HG02970 (cell line): Measurements from ENCODE around the gene NUPR1.
"Not testable (repeated sequence)": the region's sequence is repeated elsewhere in the genome, so short reads cannot be mapped to it uniquely, and the experiment has no call there.

Experiments used
- ATAC-seq: cut with Tn5 transposase; IDR thresholded peaks from one replicate; pipeline ENCODE4 v1.9.1; 2021; ENCODE audit warnings: mild to moderate bottlenecking, moderate library complexity, moderate number of reproducible peaks; ENCODE audit not compliant: unreplicated experiment, low FRiP score

NUPR1 gene

GRCh38 chr16:28500476-28501180, 38.1 kb downstream of the NUPR1 start:
- not testable (repeated sequence) for ATAC-seq

GRCh38 chr16:28499854-28500253, 38.9 kb downstream of the NUPR1 start:
- no peak for ATAC-seq

DNA sequence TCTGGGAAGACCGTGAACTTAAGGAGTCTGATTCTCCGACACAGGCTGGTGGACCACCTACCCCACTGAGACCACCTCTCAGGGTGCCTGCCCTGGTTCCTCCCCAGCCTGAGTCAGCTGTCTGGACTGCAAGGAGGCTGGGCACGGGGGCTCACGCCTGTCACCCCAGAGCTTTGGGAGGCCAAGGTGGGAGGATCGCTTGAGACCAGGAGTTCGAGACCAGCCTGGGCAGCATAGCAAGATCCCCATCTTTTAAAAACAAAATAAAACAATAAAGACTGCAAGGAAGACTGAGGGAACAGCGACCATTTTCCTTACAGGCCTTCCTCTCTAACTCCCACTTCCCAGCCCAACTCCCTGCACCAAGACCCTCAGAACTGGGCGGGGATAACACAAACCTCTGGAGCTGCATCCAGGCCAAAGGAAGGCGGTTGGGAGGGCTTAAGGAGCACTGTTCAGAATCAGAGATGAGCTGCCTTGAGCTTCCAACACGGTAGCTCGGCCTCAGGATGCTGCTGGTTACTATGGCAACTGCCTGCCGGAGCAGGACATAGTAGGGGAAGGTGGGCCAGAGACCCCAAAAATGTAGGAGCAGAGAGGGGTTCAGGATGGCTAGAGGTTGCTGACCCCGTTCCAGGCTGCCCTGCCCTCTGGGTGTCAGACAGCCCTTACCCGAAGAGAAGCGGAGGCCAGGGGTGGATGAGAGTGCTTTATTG, 40.0 kb downstream of the NUPR1 start:
- no peak for ATAC-seq

DNA sequence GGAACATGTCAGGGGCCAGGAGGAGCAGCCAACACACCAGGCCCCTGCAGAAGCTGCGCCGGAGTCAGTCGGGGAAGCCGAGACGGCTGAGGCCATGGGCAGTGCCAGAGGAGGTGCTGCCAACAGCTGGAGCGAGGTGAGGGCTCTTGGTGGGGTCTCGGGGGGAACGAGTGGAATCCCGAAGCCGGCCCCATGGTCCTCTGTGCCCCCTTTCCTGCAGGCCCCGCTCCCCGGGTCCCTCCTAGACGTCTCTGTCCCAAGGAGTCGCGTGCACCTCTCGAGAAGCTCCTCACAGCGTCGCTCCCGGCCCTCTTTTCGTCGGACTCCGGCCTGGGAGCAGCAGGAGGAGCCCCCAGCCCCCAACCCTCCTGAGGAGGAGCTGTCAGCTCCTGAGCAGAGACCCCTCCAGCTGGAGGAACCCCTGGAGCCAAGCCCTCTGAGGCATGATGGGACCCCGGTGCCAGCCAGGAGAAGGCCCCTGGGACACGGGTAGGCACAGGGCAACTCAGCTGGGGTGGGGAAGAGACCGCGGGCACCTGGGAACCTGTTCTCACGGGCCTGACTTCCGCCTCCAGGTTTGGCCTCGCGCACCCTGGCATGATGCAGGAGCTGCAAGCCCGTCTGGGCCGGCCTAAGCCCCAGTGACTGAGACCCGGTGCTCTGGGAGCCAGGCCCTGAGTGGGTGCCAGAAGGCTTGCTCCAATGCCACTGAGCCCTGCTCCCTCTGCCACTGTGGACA, 40.7 kb downstream of the NUPR1 start:
- no peak for ATAC-seq

DNA sequence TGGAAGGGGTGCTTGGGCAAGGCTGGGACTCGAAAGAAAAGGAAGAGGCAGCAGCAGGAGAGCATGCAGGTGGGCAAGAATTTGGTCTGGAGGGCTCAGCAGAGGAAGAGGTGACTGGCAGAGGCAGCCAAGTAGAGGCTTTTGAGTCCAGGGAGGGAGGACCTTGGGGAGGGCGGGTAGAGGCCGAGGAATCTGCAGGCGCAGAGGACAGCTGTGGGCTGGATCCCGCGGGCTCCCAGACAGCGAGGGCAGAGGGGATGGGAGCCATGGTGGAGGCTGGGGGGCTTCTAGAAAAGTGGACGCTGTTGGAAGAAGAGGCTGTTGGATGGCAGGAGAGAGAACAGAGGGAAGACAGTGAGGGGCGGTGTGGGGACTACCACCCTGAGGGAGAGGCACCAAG, 41.4 kb downstream of the NUPR1 start:
- ATAC-seq, result no peak

DNA sequence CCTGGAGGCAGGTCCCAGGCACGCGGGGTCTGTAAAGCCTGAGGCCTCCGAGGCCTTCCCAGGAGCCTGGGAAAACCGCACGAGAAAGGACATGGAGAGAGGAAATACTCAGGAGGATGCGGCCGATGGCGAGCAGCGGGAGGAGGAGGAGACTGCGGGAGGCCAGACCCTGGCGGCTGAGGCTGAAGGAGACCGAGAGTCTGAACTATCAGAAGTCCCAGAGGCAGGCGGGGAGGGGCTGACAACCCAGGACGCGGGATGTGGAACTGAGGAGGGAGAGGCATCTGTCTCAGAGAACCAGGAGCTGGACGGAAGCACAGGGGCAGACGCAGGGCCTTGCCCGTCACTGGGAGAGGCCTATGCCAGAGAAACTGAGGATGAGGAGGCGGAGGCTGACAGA, 41.9 kb downstream of the NUPR1 start:
- ATAC-seq, result no peak

DNA sequence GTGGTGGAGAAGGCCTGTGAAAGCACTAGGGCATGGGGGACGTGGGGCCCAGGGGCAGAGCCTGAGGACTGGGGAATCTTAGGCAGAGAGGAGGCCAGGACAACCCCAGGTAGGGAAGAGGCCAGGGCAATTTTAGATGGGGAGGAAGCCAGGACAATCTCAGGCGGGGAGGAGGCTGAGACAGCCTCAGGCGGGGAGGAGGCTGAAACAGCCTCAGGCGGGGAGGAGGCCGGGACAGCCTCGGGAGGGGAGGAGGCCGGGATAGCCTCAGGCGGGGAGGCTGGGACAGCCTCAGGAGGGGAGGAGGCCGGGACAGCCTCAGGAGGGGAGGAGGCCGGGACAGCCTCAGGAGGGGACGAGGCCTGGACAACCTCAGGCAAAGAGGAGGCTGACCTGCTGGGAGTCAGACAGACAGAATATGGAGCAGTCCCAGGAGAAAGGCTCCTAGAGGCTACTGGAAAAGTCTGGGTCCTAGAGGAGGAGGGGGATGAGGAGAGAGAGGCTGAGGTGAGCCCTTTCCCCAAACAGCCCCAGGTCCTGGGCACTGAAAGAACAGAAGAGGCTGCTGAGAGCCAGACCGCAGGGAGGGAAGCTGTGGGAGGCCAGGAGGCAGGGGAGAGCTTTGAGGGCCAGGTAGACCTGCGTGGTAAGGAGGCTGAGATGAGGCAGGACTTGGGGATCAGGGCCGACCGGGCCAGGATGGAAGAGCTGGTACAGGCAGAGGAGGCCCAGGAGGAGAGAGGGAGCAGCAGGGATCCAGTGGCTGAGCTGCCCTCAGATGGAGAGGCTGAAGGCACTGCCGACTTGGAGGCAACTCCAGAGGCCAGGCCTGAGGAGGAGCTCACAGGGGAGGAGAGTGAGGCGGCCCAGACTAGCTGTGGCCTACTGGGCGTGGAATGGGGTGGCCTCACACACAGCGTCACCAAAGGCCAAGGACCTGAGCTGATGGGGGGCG, 42.7 kb downstream of the NUPR1 start:
- ATAC-seq, result no peak

DNA sequence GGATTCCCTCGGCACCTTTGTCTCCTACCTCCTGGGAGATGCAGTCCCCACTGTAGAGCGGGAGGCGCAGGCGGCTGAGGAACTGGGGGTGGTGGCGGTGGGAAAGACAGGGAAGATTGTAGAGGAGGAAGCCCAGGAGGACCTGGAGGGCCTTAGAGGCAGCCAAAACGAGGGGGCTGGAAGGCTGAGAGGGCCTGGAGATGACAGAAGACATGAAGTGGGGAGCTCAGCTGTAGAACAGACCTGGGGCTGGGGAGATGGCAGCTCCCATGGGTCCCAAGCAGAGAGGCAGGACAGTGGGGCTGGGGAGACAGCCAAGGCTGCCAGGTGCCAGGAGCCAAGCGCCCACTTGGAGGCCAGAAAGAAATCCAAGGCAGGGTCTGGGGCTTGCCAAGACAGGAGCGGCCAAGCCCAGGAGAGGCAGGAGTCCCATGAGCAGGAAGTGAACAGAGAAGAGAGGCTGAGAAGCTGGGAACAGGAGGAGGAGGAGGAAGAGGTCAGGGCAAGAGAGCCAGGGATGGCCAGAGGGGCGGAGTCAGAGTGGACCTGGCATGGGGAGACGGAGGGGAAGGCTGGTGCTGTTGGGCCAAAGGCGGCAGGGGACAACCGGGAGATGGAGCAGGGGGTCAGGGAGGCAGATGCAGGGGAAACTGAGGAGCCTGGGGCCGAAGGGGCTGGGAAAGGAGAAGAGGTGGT, 43.5 kb downstream of the NUPR1 start:
- ATAC-seq, result no peak

DNA sequence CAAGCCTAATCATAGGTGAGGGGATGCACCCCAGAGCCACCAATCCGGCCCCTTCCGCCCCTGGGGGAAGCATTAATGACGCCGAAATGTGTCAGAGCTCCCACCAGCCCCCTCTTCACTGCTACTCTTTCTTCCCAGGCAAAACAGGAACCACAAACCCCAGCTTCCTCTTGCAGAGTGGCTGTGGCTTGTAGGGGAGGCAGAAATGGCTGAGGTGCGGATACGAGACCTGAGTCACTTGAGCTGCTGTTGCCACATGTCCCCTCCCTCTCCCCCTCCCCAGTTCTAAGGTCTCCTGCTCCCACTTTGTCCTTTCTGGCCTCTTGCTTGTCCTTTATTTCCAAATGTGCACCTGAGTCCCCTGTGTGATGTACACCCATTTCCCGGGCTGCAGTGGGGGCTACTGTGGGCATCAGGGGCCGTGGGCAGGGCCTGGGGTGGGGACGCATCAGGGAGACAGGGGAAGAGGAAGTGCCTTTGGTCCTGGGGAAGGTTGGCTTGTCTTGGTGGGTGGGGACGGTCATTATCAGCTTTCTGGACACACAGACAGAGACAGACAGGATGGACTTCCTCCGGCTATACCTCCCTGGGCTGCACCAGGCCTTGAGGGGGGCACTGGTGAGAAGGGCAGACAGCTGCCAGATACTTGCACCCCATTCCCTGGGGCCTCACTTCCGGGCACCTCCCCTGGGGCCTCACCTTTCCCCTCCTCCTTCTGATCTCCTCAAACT, 44.5 kb downstream of the NUPR1 start, which contains the start of gene APOBR:
TSS of gene APOBR (plus strand) at position 523 of the 731 bp plus-strand sequence. CDS start at position 562, 39 bp downstream.
- peak; percentile 33 for ATAC-seq

GRCh38 chr16:28492511-28492910, 46.3 kb downstream of the NUPR1 start:
- no peak for ATAC-seq

- peak; percentile 68 for ATAC-seq
Observed at GRCh38 chr16:28491970-28492474, 46.8 kb downstream of the NUPR1 start, which contains the start of gene CLN3. TSS of gene CLN3 (minus strand) at chr16:28492074. CDS start at chr16:28491759, 315 bp downstream.

DNA sequence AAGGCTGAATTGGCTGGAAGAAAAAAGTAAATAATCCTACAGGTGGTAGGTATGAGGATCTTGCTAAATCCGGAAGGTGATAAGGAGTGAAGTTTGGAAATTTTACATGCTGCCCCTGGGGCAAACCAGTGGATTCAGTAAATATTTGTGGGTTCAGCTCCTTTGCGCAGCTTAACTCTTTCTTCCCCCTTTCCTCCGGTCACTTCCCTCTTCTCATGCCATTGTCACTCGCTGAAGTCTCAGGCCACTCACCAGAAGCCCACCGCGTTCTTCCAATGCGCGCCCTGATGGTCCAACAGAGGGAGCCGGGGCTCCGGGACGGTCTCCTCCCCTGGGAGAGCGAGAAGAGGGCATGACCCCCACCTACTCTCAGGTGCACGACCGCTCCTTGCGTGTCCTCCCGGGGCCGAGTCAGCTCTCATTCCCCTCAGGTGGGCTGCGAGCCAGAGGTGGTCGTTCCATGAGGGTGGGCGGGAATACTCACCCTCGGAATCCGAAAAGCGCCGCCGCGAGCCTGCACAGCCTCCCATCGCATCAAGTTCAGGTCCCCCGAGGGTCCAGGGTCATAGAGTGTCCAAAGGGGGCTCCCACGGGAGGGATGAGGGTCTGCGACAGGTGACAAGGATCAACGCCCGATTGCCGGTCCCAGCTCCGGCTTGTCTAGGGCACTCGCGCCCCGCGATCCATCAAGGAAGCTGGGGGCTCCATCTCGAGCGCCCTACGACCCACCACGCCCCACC, 47.4 kb downstream of the NUPR1 start:
- ATAC-seq, result peak; percentile 1

- no peak for ATAC-seq
Observed at GRCh38 chr16:28486266-28486665, 52.5 kb downstream of the NUPR1 start.

- ATAC-seq, result not testable (repeated sequence)
Observed at GRCh38 chr16:28483361-28483760, 55.4 kb downstream of the NUPR1 start.
